Measurements from ENCODE around the gene RBL1. TPM values are rescaled to one million over a fixed set of nuclear protein-coding genes. Genes with fewer than 3 reads are reported as not detected.

The RBL1 gene
- total RNA-seq, 1 experiment from 2014 or later: 35.9 TPM

- peaks cover 7% of the 10 kb centered on the region for H3K4me1 ChIP-seq
- no peaks in the 10 kb centered on the region for H3K27me3 ChIP-seq (replicated peaks; ENCODE audit: control insufficient read depth, insufficient read depth, low read length)
- H3K4me1 Mint-ChIP-seq (ENCODE audit: low read depth, unreplicated experiment): peaks cover 8% of the 10 kb centered on the region
- ChIA-PET POLR2A (no interaction called here), CTCF (no interaction called here)
- no peak overlapping the region for H3K4me3 ChIP-seq (ENCODE audit: low read depth, low read length)
- intact Hi-C loops (cut with micrococcal nuclease; ENCODE audit: unreplicated experiment): no loop called here
- H3K36me3 Mint-ChIP-seq (ENCODE audit: insufficient read depth, unreplicated experiment): no peaks in the 10 kb centered on the region
- H3K9me3 ChIP-seq: peaks cover 20% of the 10 kb centered on the region
- no peak for TF ChIP-seq CTCF (IDR thresholded peaks at IDR 0.05; ENCODE audit: insufficient read depth in 1 of 2, low read depth in 1 of 2, low read length in 1 of 2, severe bottlenecking in 1 of 2, unreplicated experiment in 1 of 2)
- DNase-seq: no peak
- H3K9me3 Mint-ChIP-seq (ENCODE audit: unreplicated experiment): peaks cover 23% of the 10 kb centered on the region
- no peaks in the 10 kb centered on the region for H3K27me3 Mint-ChIP-seq (ENCODE audit: insufficient read depth, unreplicated experiment)
- BruUV-seq (replicated peaks): no TSS peak
- H3K27ac Mint-ChIP-seq (ENCODE audit: unreplicated experiment): no peak overlapping the region
- no peak overlapping the region for H3K4me3 Mint-ChIP-seq (ENCODE audit: unreplicated experiment)
- no peaks in the 10 kb centered on the region for H3K36me3 ChIP-seq (ENCODE audit: control insufficient read depth, insufficient read depth, low read length)
Measured at GRCh38 chr20:36959242-36959641, 136.6 kb downstream of the RBL1 start.

GRCh38 chr20:36957875-36958667 is 137.7 kb downstream of the RBL1 start:
- no peak overlapping the region for H3K4me3 ChIP-seq (ENCODE audit: low read depth, low read length)
- H3K27me3 ChIP-seq (replicated peaks; ENCODE audit: control insufficient read depth, insufficient read depth, low read length): no peaks in the 10 kb centered on the region
- no peaks in the 10 kb centered on the region for H3K36me3 ChIP-seq (ENCODE audit: control insufficient read depth, insufficient read depth, low read length)
- ChIA-PET CTCF (no interaction called here), POLR2A (no interaction called here)
- no TSS peak for BruUV-seq (replicated peaks)
- no peaks in the 10 kb centered on the region for H3K36me3 Mint-ChIP-seq (ENCODE audit: insufficient read depth, unreplicated experiment)
- no peak for DNase-seq
- no peaks in the 10 kb centered on the region for H3K27me3 Mint-ChIP-seq (ENCODE audit: insufficient read depth, unreplicated experiment)
- peaks cover 8% of the 10 kb centered on the region for H3K4me1 Mint-ChIP-seq (ENCODE audit: low read depth, unreplicated experiment)
- no peak overlapping the region for H3K27ac Mint-ChIP-seq (ENCODE audit: unreplicated experiment)
- peaks cover 23% of the 10 kb centered on the region for H3K9me3 Mint-ChIP-seq (ENCODE audit: unreplicated experiment)
- no peak overlapping the region for H3K4me3 Mint-ChIP-seq (ENCODE audit: unreplicated experiment)
- intact Hi-C loops (cut with micrococcal nuclease; ENCODE audit: unreplicated experiment): no loop called here
- peaks cover 7% of the 10 kb centered on the region for H3K4me1 ChIP-seq
- peaks cover 16% of the 10 kb centered on the region for H3K9me3 ChIP-seq
- TF ChIP-seq CTCF (IDR thresholded peaks at IDR 0.05; ENCODE audit: insufficient read depth in 1 of 2, low read depth in 1 of 2, low read length in 1 of 2, severe bottlenecking in 1 of 2, unreplicated experiment in 1 of 2): no peak

GRCh38 chr20:36956674-36957073 is 139.1 kb downstream of the RBL1 start:
- ChIA-PET POLR2A (no interaction called here), CTCF (no interaction called here)
- Histone ChIP-seq H3K9me3 (peaks cover 2% of the 10 kb centered on the region), H3K36me3 (ENCODE audit: control insufficient read depth, insufficient read depth, low read length) (no peaks in the 10 kb centered on the region), H3K27me3 (replicated peaks; ENCODE audit: control insufficient read depth, insufficient read depth, low read length) (no peaks in the 10 kb centered on the region), H3K4me3 (ENCODE audit: low read depth, low read length) (no peak overlapping the region), H3K4me1 (peaks cover 10% of the 10 kb centered on the region)
- peaks cover 12% of the 10 kb centered on the region for H3K4me1 Mint-ChIP-seq (ENCODE audit: low read depth, unreplicated experiment)
- peaks cover 23% of the 10 kb centered on the region for H3K9me3 Mint-ChIP-seq (ENCODE audit: unreplicated experiment)
- H3K36me3 Mint-ChIP-seq (ENCODE audit: insufficient read depth, unreplicated experiment): peaks cover 5% of the 10 kb centered on the region
- TF ChIP-seq CTCF (IDR thresholded peaks at IDR 0.05; ENCODE audit: insufficient read depth in 1 of 2, low read depth in 1 of 2, low read length in 1 of 2, severe bottlenecking in 1 of 2, unreplicated experiment in 1 of 2): no peak
- no peaks in the 10 kb centered on the region for H3K27me3 Mint-ChIP-seq (ENCODE audit: insufficient read depth, unreplicated experiment)
- intact Hi-C loops (cut with micrococcal nuclease; ENCODE audit: unreplicated experiment): no loop called here
- no peak for DNase-seq
- no peak overlapping the region for H3K27ac Mint-ChIP-seq (ENCODE audit: unreplicated experiment)
- no TSS peak for BruUV-seq (replicated peaks)
- no peak overlapping the region for H3K4me3 Mint-ChIP-seq (ENCODE audit: unreplicated experiment)
